HEK293 (cell line): Measurements from ENCODE around the gene ALOX15B.

Experiments used
- CTCF ChIA-PET: fragments of 350-600 bp; formaldehyde crosslinking; extraction: SDS; loops from one replicate; lab custom pipeline; 2021; ENCODE audit warnings: antibody characterized with exemption; lab: Yijun Ruan, JAX
- POLR2A ChIA-PET: fragments of 300-600 bp; formaldehyde crosslinking; extraction: SDS; loops from one replicate; lab custom pipeline; 2020; ENCODE audit warnings: antibody characterized with exemption, inconsistent platforms; lab: Yijun Ruan, JAX
- H3K27ac ChIP-seq: fragments of 200-500 bp; sonication (Bioruptor generic); 2 replicates; pipeline ENCODE4 v1.5.1; 2014; ENCODE audit warnings: low read depth, low read length, control low read depth, inconsistent platforms; ENCODE audit errors: extremely low read depth
- H3K36me3 ChIP-seq, 2 experiments: fragments of 200-500 bp in 1 of 2; sonication (Bioruptor generic) in 1 of 2; 1 replicate in 1 of 2; 2 replicates in 1 of 2; pipeline ENCODE4 v1.5.1; 2014 to 2017; ENCODE audit warnings: inconsistent platforms in 2 of 2, low read length in 2 of 2; ENCODE audit not compliant: control insufficient read depth in 2 of 2, insufficient read depth in 1 of 2
- H3K4me1 ChIP-seq: fragments of 200-500 bp; sonication (Bioruptor generic); 2 replicates; pipeline ENCODE4 v1.5.1; 2014; ENCODE audit warnings: mild to moderate bottlenecking, low read length, inconsistent platforms; ENCODE audit not compliant: control insufficient read depth, insufficient read depth
- H3K4me3 ChIP-seq: 2 replicates; pipeline ENCODE4 v1.5.1; 2011; ENCODE audit warnings: low read depth, mild to moderate bottlenecking, control low read depth, low read length, moderate library complexity
- H3K9me3 ChIP-seq: fragments of 200-500 bp; sonication (Bioruptor generic); 2 replicates; pipeline ENCODE4 v1.5.1; 2014; ENCODE audit warnings: low read depth, low read length, inconsistent platforms; ENCODE audit not compliant: control insufficient read depth, insufficient read depth
- EGR2 ChIP-seq: fragments of 450-650 bp; formaldehyde crosslinking; IDR thresholded peaks from 2 replicates; pipeline ENCODE4 v1.5.1; 2016; ENCODE audit warnings: low read depth, missing biosample characterization, missing genetic modification characterization
- SETDB1 ChIP-seq: IDR thresholded peaks from one replicate; pipeline ENCODE4 v1.6.1; 2017; ENCODE audit warnings: mild to moderate bottlenecking, low read length, moderate library complexity, mixed read lengths; ENCODE audit not compliant: insufficient read length
- TRIM28 ChIP-seq: IDR thresholded peaks from 2 replicates; pipeline ENCODE4 v1.6.1; 2011; ENCODE audit warnings: low read length, control low read depth, borderline replicate concordance
- ZFP37 ChIP-seq: fragments of 450-650 bp; formaldehyde crosslinking; IDR thresholded peaks from 2 replicates; pipeline ENCODE4 v1.5.1; 2016; ENCODE audit warnings: missing biosample characterization, missing genetic modification characterization
- ZNF146 ChIP-seq: fragments of 450-650 bp; formaldehyde crosslinking; IDR thresholded peaks from 2 replicates; pipeline ENCODE4 v1.5.1; 2016; ENCODE audit warnings: missing biosample characterization, missing genetic modification characterization
- ZNF645 ChIP-seq: fragments of 450-650 bp; formaldehyde crosslinking; IDR thresholded peaks from 2 replicates; pipeline ENCODE4; 2016; ENCODE audit warnings: missing biosample characterization, missing genetic modification characterization
- ZNF664 ChIP-seq: fragments of 450-650 bp; formaldehyde crosslinking; IDR thresholded peaks from 2 replicates; pipeline ENCODE4 v1.5.1; 2016; ENCODE audit warnings: missing biosample characterization, missing genetic modification characterization
- ZNF704 ChIP-seq: fragments of 450-650 bp; formaldehyde crosslinking; IDR thresholded peaks from 2 replicates; pipeline ENCODE4 v1.5.1; 2016; ENCODE audit warnings: missing biosample characterization, missing genetic modification characterization
- ZNF830 ChIP-seq: fragments of 450-650 bp; IDR thresholded peaks from 2 replicates; pipeline ENCODE4 v1.5.0; 2018; ENCODE audit warnings: missing biosample characterization, missing genetic modification characterization, low read depth, mild to moderate bottlenecking, moderate library complexity

The ALOX15B gene

GRCh38 chr17:8096541-8096940 lies 57.7 kb downstream of the ALOX15B start:
- POLR2A ChIA-PET: interaction anchor here (0.9 kb wide), 1 partner anchor 22 kb away, joined by 5 read pairs; no protein-coding TSS in a partner anchor
- CTCF ChIA-PET: interaction anchor here (0.6 to 1.0 kb wide), 5 partner anchors 10 to 577 kb away, joined by 3 to 16 read pairs (median 3); no protein-coding TSS in a partner anchor
- Histone ChIP-seq H3K27ac (no peak overlapping the region), H3K36me3 (no peaks in the 10 kb centered on the region), H3K4me1 (no peaks in the 10 kb centered on the region), H3K4me3 (no peak overlapping the region), H3K9me3 (no peaks in the 10 kb centered on the region)
- TF ChIP-seq ZNF704 (tag by site-specific recombination) (no peak), EGR2 (tag by site-specific recombination) (no peak), ZFP37 (tag by site-specific recombination) (no peak), ZNF146 (tag by site-specific recombination) (no peak), ZNF645 (tag by site-specific recombination) (no peak), SETDB1 (no peak), TRIM28 (no peak), ZNF664 (tag by site-specific recombination) (no peak), ZNF830 (no peak)
